Caco-2 (cell line): ENCODE results near the gene CAPZB. TPM values are rescaled to one million over a fixed set of nuclear protein-coding genes. Genes with fewer than 3 reads are reported as not detected.

ENCODE experiments used
- BruUV-seq: library from RNA; stranded (reverse); fragments of 400-500 nt; replicated peaks from 2 replicates; lab custom pipeline; 2021; lab: Mats Ljungman, UMichigan
- CTCF ChIA-PET: fragments of 300-600 bp; sonication (Branson Sonifier 250); formaldehyde crosslinking; loops from one replicate; lab custom pipeline; 2022; ENCODE audit warnings: antibody characterized with exemption; lab: Charles Lee
- POLR2A ChIA-PET: fragments of 300-600 bp; sonication (Branson Sonifier 250); formaldehyde crosslinking; loops from one replicate; lab custom pipeline; 2022; ENCODE audit warnings: antibody characterized with exemption; lab: Charles Lee
- DNase-seq, 2 experiments: peaks; one replicate each; pipeline versions ENCODE4 v3.0.0 to v3.0.0-alpha.2; 2020 to 2022
- H3K27me3 ChIP-seq: replicated peaks from 2 replicates; pipeline ENCODE4 v1.6.0; 2011; ENCODE audit warnings: low read length; ENCODE audit not compliant: control insufficient read depth, insufficient read depth
- H3K36me3 ChIP-seq: 2 replicates; pipeline ENCODE4 v1.5.1; 2011; ENCODE audit warnings: low read length; ENCODE audit not compliant: control insufficient read depth, insufficient read depth
- H3K4me1 ChIP-seq: fragments of 250-450 bp; sonication (Bioruptor Pico); 2 replicates; pipeline ENCODE4 v1.5.1; 2020; ENCODE audit warnings: mild to moderate bottlenecking
- H3K4me3 ChIP-seq: 2 replicates; pipeline ENCODE4 v1.5.1; 2011; ENCODE audit warnings: low read depth, mild to moderate bottlenecking, control low read depth, low read length
- H3K9me3 ChIP-seq: fragments of 250-450 bp; sonication (Bioruptor Pico); 2 replicates; pipeline ENCODE4 v1.5.1; 2020; ENCODE audit warnings: mild to moderate bottlenecking, moderate library complexity
- H3K27ac Mint-ChIP-seq: one replicate; pipeline ENCODE4 v1.8.0; 2022; ENCODE audit warnings: mixed read lengths; ENCODE audit not compliant: unreplicated experiment
- H3K27me3 Mint-ChIP-seq: one replicate; pipeline ENCODE4 v1.8.0; 2022; ENCODE audit warnings: mixed read lengths; ENCODE audit not compliant: insufficient read depth, unreplicated experiment
- H3K36me3 Mint-ChIP-seq: one replicate; pipeline ENCODE4 v1.8.0; 2022; ENCODE audit warnings: mild to moderate bottlenecking, mixed read lengths; ENCODE audit not compliant: insufficient read depth, unreplicated experiment
- H3K4me1 Mint-ChIP-seq: one replicate; pipeline ENCODE4 v1.8.0; 2022; ENCODE audit warnings: low read depth, mixed read lengths; ENCODE audit not compliant: unreplicated experiment
- H3K4me3 Mint-ChIP-seq: one replicate; pipeline ENCODE4 v1.8.0; 2022; ENCODE audit warnings: mild to moderate bottlenecking, moderate library complexity, mixed read lengths; ENCODE audit not compliant: unreplicated experiment
- H3K9me3 Mint-ChIP-seq: one replicate; pipeline ENCODE4 v1.8.0; 2022; ENCODE audit warnings: mixed read lengths; ENCODE audit not compliant: unreplicated experiment
- CTCF ChIP-seq, 2 experiments: fragments of 200-600 bp in 1 of 2; IDR thresholded peaks; 1 replicate in 1 of 2; 2 replicates in 1 of 2; pipeline versions ENCODE4 v1.5.1 to v1.8.0; 2011 to 2022; ENCODE audit warnings: antibody characterized with exemption in 1 of 2, control low read depth in 1 of 2, inconsistent platforms in 1 of 2, low read depth in 1 of 2, low read length in 1 of 2, mild to moderate bottlenecking in 1 of 2, moderate library complexity in 1 of 2; ENCODE audit not compliant: insufficient read depth in 1 of 2, severe bottlenecking in 1 of 2, unreplicated experiment in 1 of 2
- intact Hi-C: fragments of 100-400 bp; cut with micrococcal nuclease; formaldehyde crosslinking; loops from one replicate; pipeline ENCODE4 v1.10.0; 2022; ENCODE audit not compliant: unreplicated experiment
- total RNA-seq: library from RNA; stranded (reverse); gene quantifications from 2 replicates; pipeline ENCODE4 v1.2.3, GENCODE V29; 2022

CAPZB gene
- total RNA-seq, 1 experiment from 2014 or later: 205 TPM

GRCh38 chr1:19367584-19368041, 117.7 kb downstream of the CAPZB start:
- Mint-ChIP-seq H3K4me3 (no peak overlapping the region), H3K27ac (no peak overlapping the region), H3K27me3 (no peaks in the 10 kb centered on the region), H3K4me1 (no peaks in the 10 kb centered on the region), H3K9me3 (no peaks in the 10 kb centered on the region), H3K36me3 (peaks cover 29% of the 10 kb centered on the region)
- no peaks in the 10 kb centered on the region for H3K36me3 ChIP-seq
- H3K4me1 ChIP-seq: no peaks in the 10 kb centered on the region
- H3K27me3 ChIP-seq: no peaks in the 10 kb centered on the region
- DNase-seq: no peak
- no peak overlapping the region for H3K4me3 ChIP-seq
- BruUV-seq: no TSS peak
- ChIA-PET POLR2A (no interaction called here), CTCF (no interaction called here)
- intact Hi-C loops: no loop called here
- TF ChIP-seq CTCF (IDR thresholded peaks at IDR 0.05; ENCODE audit: insufficient read depth in 1 of 2, low read depth in 1 of 2, low read length in 1 of 2, severe bottlenecking in 1 of 2, unreplicated experiment in 1 of 2): no peak
- no peaks in the 10 kb centered on the region for H3K9me3 ChIP-seq

- no TSS peak for BruUV-seq
- intact Hi-C loops: no loop called here
- Histone ChIP-seq H3K36me3 (no peaks in the 10 kb centered on the region), H3K27me3 (no peaks in the 10 kb centered on the region), H3K4me1 (no peaks in the 10 kb centered on the region), H3K4me3 (no peak overlapping the region), H3K9me3 (no peaks in the 10 kb centered on the region)
- no peaks in the 10 kb centered on the region for H3K9me3 Mint-ChIP-seq
- no peaks in the 10 kb centered on the region for H3K27me3 Mint-ChIP-seq
- CTCF ChIA-PET: no interaction called here
- POLR2A ChIA-PET: no interaction called here
- no peak overlapping the region for H3K4me3 Mint-ChIP-seq
- no peaks in the 10 kb centered on the region for H3K4me1 Mint-ChIP-seq
- no peak overlapping the region for H3K27ac Mint-ChIP-seq
- no peak for DNase-seq
- no peak for TF ChIP-seq CTCF (IDR thresholded peaks at IDR 0.05; ENCODE audit: insufficient read depth in 1 of 2, low read depth in 1 of 2, low read length in 1 of 2, severe bottlenecking in 1 of 2, unreplicated experiment in 1 of 2)
- H3K36me3 Mint-ChIP-seq: peaks cover 29% of the 10 kb centered on the region
Measured at GRCh38 chr1:19366599-19367536, 118.5 kb downstream of the CAPZB start.

- Histone ChIP-seq H3K4me3 (no peak overlapping the region), H3K4me1 (no peaks in the 10 kb centered on the region), H3K27me3 (no peaks in the 10 kb centered on the region), H3K9me3 (no peaks in the 10 kb centered on the region), H3K36me3 (no peaks in the 10 kb centered on the region)
- H3K4me3 Mint-ChIP-seq: no peak overlapping the region
- CTCF ChIA-PET: no interaction called here
- POLR2A ChIA-PET: no interaction called here
- DNase-seq: no peak
- TF ChIP-seq CTCF (IDR thresholded peaks at IDR 0.05; ENCODE audit: insufficient read depth in 1 of 2, low read depth in 1 of 2, low read length in 1 of 2, severe bottlenecking in 1 of 2, unreplicated experiment in 1 of 2): no peak
- peaks cover 22% of the 10 kb centered on the region for H3K36me3 Mint-ChIP-seq
- H3K27me3 Mint-ChIP-seq: no peaks in the 10 kb centered on the region
- H3K4me1 Mint-ChIP-seq: no peaks in the 10 kb centered on the region
- intact Hi-C loops: no loop called here
- H3K27ac Mint-ChIP-seq: no peak overlapping the region
- BruUV-seq: no TSS peak
- no peaks in the 10 kb centered on the region for H3K9me3 Mint-ChIP-seq
Measured at GRCh38 chr1:19365721-19366120, 119.6 kb downstream of the CAPZB start.
